ENCODE results near the gene CCDC71L.

GRCh38 chr7:106611911-106612310 lies 49.0 kb downstream of the CCDC71L start:
- TF ChIP-seq POLR2A (IDR thresholded peaks at IDR 0.05) (no peak), CTCF (IDR thresholded peaks at IDR 0.05) (no peak)

All from transverse colon (tissue), 3 donors.